Nephron (organoid): Measurements from ENCODE around the gene CXCR2.

Experiments
- H3K27ac Mint-ChIP-seq, 3 experiments: 2 replicates each; pipeline ENCODE4 v1.8.0; 2020; ENCODE audit warnings: mixed read lengths in 3 of 3, mild to moderate bottlenecking in 2 of 3, moderate library complexity in 1 of 3
- H3K27me3 Mint-ChIP-seq: 2 replicates; pipeline ENCODE4 v1.8.0; 2021; ENCODE audit warnings: low read depth, mild to moderate bottlenecking, moderate library complexity, mixed read lengths
- H3K36me3 Mint-ChIP-seq: 2 replicates; pipeline ENCODE4 v1.8.0; 2020; ENCODE audit warnings: low read depth, mixed read lengths
- H3K4me1 Mint-ChIP-seq: 2 replicates; pipeline ENCODE4 v1.8.0; 2020; ENCODE audit warnings: mixed read lengths
- H3K4me3 Mint-ChIP-seq, 3 experiments: 2 replicates each; pipeline ENCODE4 v1.8.0; 2020; ENCODE audit warnings: mild to moderate bottlenecking in 3 of 3, mixed read lengths in 3 of 3, moderate library complexity in 2 of 3
- H3K9me3 Mint-ChIP-seq: 2 replicates; pipeline ENCODE4 v1.8.0; 2020; ENCODE audit warnings: mixed read lengths
- TF ChIP-seq, protein P1 (sequence below), 3 experiments: fragments of 200-600 bp; sonication (generic); IDR thresholded peaks; one replicate each; pipeline ENCODE4 v1.5.0; 2021; ENCODE audit warnings: antibody characterized with exemption in 3 of 3; ENCODE audit not compliant: unreplicated experiment in 3 of 3

The CXCR2 gene

DNA sequence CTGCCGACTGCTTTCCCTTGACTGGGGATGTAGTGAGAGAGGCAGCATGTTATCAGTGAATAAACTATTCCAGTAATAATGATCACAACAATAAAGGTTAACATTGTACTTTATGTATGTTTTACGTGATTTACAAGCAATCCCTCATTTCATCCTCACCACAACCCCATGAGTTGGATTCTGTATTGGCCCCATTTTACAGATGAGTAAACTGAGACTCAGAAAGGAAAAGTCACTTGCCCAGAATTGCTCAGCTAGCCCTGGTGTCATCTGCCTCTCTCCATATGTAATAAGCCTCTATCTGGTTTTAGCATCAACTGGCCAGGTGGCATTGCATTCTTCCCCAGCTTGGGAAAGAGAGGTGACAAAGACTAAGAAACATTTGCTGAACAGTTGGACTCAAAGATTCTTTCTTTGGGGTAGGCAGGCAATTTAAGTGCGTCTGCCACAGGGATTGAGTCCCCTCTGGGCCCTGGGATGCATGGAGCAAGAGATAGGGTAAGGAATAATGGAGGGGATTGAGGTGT is 2.2 kb downstream of the CXCR2 start:
- Mint-ChIP-seq H3K27me3 (peaks cover 16% of the 10 kb centered on the region), H3K36me3 (no peaks in the 10 kb centered on the region), H3K27ac (no peak overlapping the region), H3K4me3 (no peak overlapping the region), H3K4me1 (no peaks in the 10 kb centered on the region), H3K9me3 (peaks cover under 1% of the 10 kb centered on the region)
- TF ChIP-seq, protein P1, sequence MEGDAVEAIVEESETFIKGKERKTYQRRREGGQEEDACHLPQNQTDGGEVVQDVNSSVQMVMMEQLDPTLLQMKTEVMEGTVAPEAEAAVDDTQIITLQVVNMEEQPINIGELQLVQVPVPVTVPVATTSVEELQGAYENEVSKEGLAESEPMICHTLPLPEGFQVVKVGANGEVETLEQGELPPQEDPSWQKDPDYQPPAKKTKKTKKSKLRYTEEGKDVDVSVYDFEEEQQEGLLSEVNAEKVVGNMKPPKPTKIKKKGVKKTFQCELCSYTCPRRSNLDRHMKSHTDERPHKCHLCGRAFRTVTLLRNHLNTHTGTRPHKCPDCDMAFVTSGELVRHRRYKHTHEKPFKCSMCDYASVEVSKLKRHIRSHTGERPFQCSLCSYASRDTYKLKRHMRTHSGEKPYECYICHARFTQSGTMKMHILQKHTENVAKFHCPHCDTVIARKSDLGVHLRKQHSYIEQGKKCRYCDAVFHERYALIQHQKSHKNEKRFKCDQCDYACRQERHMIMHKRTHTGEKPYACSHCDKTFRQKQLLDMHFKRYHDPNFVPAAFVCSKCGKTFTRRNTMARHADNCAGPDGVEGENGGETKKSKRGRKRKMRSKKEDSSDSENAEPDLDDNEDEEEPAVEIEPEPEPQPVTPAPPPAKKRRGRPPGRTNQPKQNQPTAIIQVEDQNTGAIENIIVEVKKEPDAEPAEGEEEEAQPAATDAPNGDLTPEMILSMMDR (IDR thresholded peaks at IDR 0.05; ENCODE audit: unreplicated experiment in 3 of 3) = no peak

DNA sequence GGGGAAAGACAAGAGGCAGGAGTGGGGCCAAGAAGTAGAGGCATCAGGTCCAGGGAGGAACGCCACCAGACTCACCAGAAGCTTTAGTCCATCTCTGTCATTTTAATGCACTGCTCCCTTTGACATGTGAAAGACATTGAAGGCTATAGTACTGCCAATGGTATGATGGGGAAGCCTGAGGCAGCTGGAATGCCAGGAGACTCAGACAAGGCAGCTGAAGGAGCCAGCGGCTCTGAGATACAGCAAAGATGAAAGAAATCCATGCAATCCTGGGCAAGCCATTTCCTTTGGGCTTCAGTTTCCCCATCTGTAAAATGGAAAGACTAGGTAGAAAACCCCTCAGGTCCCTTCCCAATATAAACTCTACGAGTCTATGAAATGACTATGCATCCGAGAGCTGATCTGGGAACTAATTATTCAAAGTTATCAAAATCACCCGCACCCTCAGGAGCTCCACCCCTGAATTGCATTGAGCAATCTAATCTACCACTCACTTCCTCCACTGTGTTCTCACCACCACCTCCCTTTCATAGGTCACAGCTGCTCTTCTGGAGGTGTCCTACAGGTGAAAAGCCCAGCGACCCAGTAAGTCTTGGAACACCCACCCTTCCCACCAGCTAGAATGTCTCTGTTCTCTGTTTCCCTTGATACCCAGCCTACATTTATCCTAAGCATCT is 3.1 kb downstream of the CXCR2 start:
- no peaks in the 10 kb centered on the region for H3K9me3 Mint-ChIP-seq
- H3K27ac Mint-ChIP-seq = no peak overlapping the region
- no peak overlapping the region for H3K4me3 Mint-ChIP-seq
- no peaks in the 10 kb centered on the region for H3K4me1 Mint-ChIP-seq
- TF ChIP-seq, protein P1 (IDR thresholded peaks at IDR 0.05; ENCODE audit: unreplicated experiment in 3 of 3) = no peak
- H3K27me3 Mint-ChIP-seq = peaks cover 16% of the 10 kb centered on the region
- H3K36me3 Mint-ChIP-seq = no peaks in the 10 kb centered on the region

DNA sequence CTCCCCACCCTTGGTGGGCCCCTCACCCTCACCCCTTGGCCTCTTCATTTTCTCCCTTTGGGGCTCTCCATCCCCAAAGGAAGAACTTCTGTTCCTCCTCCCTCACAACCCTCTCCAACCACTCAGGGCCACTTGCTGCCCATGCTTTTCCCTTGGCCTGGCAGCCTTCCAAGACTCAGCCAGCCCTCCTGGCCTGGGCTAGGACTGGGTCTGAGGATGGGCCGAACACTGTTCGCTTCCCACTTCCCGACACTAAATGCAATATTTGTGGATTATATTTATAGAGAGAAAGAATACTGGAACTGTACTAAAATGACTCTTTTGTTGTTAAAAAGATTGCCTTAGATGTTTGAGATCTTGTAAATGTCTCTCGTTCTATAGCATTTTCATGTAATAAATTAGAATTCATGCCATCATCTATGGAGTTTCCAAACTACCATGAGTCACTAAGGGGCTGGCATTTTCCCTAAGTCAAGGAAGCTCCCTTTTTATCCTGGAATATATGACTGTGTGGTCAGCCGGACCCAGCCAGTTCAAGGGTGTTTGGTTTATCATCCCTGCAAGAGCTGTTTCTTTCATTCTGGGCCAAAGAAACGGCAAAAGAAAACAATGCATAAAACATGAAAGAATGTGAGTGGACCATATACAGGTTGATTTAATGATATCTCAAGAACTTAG is 3.8 kb downstream of the CXCR2 start:
- Mint-ChIP-seq H3K4me3 (no peak overlapping the region), H3K36me3 (no peaks in the 10 kb centered on the region), H3K4me1 (no peaks in the 10 kb centered on the region), H3K27ac (no peak overlapping the region), H3K27me3 (peaks cover 16% of the 10 kb centered on the region), H3K9me3 (no peaks in the 10 kb centered on the region)
- TF ChIP-seq, protein P1 (IDR thresholded peaks at IDR 0.05; ENCODE audit: unreplicated experiment in 3 of 3) = no peak

DNA sequence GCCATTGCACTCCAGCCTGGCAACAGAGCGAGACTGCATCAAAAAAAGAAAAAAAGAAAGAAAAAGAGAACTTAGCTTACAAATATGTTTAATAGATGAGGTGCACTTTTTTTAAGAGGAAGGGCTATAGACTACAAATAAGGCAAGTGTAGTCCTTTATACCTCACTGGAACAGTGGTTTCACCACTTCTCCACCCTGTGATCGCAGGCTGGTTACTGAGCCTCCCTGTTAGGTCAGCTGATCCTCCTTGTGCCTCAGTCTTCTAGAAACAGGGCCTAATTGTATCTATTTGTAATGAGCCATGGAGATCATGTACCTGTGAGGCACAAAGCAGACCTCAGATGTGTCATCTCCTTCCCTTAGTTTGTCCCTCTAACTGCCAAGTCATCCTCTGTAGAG is 4.5 kb downstream of the CXCR2 start:
- TF ChIP-seq, protein P1 (IDR thresholded peaks at IDR 0.05; ENCODE audit: unreplicated experiment in 3 of 3) = no peak
- Mint-ChIP-seq H3K36me3 (no peaks in the 10 kb centered on the region), H3K27ac (no peak overlapping the region), H3K9me3 (no peaks in the 10 kb centered on the region), H3K4me1 (no peaks in the 10 kb centered on the region), H3K27me3 (peaks cover 15% of the 10 kb centered on the region), H3K4me3 (no peak overlapping the region)

DNA sequence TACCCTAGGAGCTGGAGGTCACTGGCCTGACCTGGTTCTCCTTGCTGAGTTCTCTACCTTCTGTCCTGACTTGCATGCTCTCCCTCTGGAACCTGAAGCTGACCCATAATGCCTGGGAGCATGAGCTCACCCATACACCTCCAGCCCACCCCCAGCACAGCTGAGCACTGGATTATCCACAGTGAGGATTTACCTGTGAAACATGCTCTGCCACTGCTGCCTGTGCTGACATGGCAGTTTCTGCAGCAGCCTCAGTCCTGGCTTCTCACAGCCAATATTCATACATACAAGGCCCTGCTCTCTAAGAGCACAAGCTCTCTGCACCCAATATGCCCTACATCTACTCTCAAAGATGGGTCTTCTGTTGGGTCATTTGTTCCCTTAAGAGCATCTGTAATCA is 5.0 kb downstream of the CXCR2 start:
- Mint-ChIP-seq H3K9me3 (no peaks in the 10 kb centered on the region), H3K4me3 (no peak overlapping the region), H3K4me1 (no peaks in the 10 kb centered on the region), H3K27me3 (peaks cover 15% of the 10 kb centered on the region), H3K27ac (no peak overlapping the region), H3K36me3 (no peaks in the 10 kb centered on the region)
- TF ChIP-seq, protein P1 (IDR thresholded peaks at IDR 0.05; ENCODE audit: unreplicated experiment in 3 of 3) = no peak
